Tibial nerve (tissue), 3 donors: Measurements from ENCODE around the gene ANKS1A.

Experiments
- CTCF ChIP-seq, 5 experiments: fragments of 200-600 bp in 3 of 5; fragments of 450-650 bp in 2 of 5; sonication (generic) in 3 of 5; IDR thresholded peaks; one replicate each; pipeline ENCODE4 v1.5.1; 2016 to 2019; ENCODE audit warnings: antibody characterized with exemption in 5 of 5, mild to moderate bottlenecking in 3 of 5, moderate library complexity in 2 of 5
- POLR2A ChIP-seq, 2 donors: fragments of 450-650 bp; IDR thresholded peaks; one replicate each; pipeline ENCODE4 v1.6.1; 2017; ENCODE audit warnings: antibody characterized with exemption in 2 of 2, mild to moderate bottlenecking in 2 of 2, moderate library complexity in 2 of 2

DNA sequence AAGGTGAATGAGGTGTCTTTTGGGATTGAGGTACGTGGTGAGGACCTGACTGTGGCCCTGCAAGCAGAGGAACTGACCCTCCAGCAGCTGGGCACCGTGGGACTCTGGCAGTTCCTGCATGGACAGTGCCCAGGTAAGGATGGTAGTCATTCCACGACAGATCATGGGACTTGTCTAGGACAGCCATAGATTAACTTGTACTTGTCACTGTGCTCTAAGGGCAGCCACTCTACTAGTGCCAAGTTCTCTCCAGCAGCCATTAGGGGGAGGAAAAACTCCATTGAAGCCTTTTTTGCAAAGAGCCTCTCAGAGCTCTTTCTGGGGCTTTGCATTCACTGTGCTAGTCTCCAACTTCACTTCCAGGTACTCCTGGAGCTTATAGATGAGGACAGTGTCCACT is 21.6 kb upstream of the ANKS1A start:
- TF ChIP-seq CTCF (IDR thresholded peaks at IDR 0.05) (no peak), POLR2A (IDR thresholded peaks at IDR 0.05) (no peak)
